ENCODE results near the gene NADK2.

- TF ChIP-seq CREB1 (IDR thresholded peaks at IDR 0.05; ENCODE audit: low read depth) (no peak), EP300 (IDR thresholded peaks at IDR 0.05; ENCODE audit: borderline replicate concordance) (no peak), CEBPB (IDR thresholded peaks at IDR 0.05) (no peak), EGR1 (IDR thresholded peaks at IDR 0.05) (no peak), YY1 (IDR thresholded peaks at IDR 0.05; ENCODE audit: low read depth) (no peak), RAD21 (IDR thresholded peaks at IDR 0.05; ENCODE audit: low read depth) (no peak), TCF12 (IDR thresholded peaks at IDR 0.05; ENCODE audit: low read depth) (no peak)
- TF ChIP-seq, protein P1, sequence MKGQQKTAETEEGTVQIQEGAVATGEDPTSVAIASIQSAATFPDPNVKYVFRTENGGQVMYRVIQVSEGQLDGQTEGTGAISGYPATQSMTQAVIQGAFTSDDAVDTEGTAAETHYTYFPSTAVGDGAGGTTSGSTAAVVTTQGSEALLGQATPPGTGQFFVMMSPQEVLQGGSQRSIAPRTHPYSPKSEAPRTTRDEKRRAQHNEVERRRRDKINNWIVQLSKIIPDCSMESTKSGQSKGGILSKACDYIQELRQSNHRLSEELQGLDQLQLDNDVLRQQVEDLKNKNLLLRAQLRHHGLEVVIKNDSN (IDR thresholded peaks at IDR 0.05): no peak
Observed at GRCh38 chr5:36272136-36272690, 30.5 kb upstream of the NADK2 start.
